Heart left ventricle (tissue), 16 donors: ENCODE data around the gene SCRN2. TPM values are rescaled to one million over a fixed set of nuclear protein-coding genes. Genes with fewer than 3 reads are reported as not detected.
A peak's percentile ranks its signal among the peaks of the same experiment; 100 is the strongest.

Source experiments
- ATAC-seq, 4 donors: fragments of 200-7000 bp; cut with Tn5 transposase; one replicate each; pipeline ENCODE4 v1.9.1; 2020 to 2022; ENCODE audit warnings: moderate library complexity in 4 of 4, mild to moderate bottlenecking in 3 of 4, moderate number of reproducible peaks in 1 of 4
- DNase-seq, 5 donors: peaks; one replicate each; pipeline ENCODE4 v3.0.0-alpha.2; 2020
- H3K27ac ChIP-seq, 12 donors: fragments of 200-600 bp; sonication (generic) in 4 of 12; one replicate each; pipeline versions ENCODE4 v1.5.0 to v1.8.0; 2016 to 2022; ENCODE audit warnings: mild to moderate bottlenecking in 2 of 12
- H3K27me3 ChIP-seq, 9 donors: fragments of 200-600 bp; sonication (generic) in 2 of 9; one replicate each; pipeline versions ENCODE4 v1.5.1 to v1.8.0; 2016 to 2022; ENCODE audit warnings: mild to moderate bottlenecking in 3 of 9
- H3K36me3 ChIP-seq, 9 donors: fragments of 200-600 bp; sonication (generic) in 2 of 9; one replicate each; pipeline versions ENCODE4 v1.5.0 to v1.8.0; 2018 to 2022; ENCODE audit warnings: mild to moderate bottlenecking in 2 of 9
- H3K4me1 ChIP-seq, 12 donors: fragments of 200-600 bp; sonication (generic) in 4 of 12; one replicate each; pipeline versions ENCODE4 v1.5.0 to v1.8.0; 2016 to 2022; ENCODE audit warnings: mild to moderate bottlenecking in 3 of 12
- H3K4me3 ChIP-seq, 12 donors: fragments of 200-600 bp; sonication (generic) in 4 of 12; one replicate each; pipeline versions ENCODE4 v1.5.0 to v1.8.0; 2017 to 2022; ENCODE audit warnings: mild to moderate bottlenecking in 9 of 12, moderate library complexity in 4 of 12
- H3K9me3 ChIP-seq, 12 donors: fragments of 200-600 bp; sonication (generic) in 4 of 12; one replicate each; pipeline versions ENCODE4 v1.5.0 to v1.8.0; 2016 to 2022; ENCODE audit warnings: mild to moderate bottlenecking in 1 of 12
- CTCF ChIP-seq, 12 donors: fragments of 200-600 bp; sonication (generic) in 4 of 12; IDR thresholded peaks; one replicate each; pipeline versions ENCODE4 v1.5.0 to v1.8.0; 2018 to 2022; ENCODE audit warnings: antibody characterized with exemption in 12 of 12, mild to moderate bottlenecking in 5 of 12
- POLR2A ChIP-seq, 2 donors: fragments of 450-650 bp; IDR thresholded peaks; one replicate each; pipeline ENCODE4 v1.6.1; 2017; ENCODE audit warnings: antibody characterized with exemption in 2 of 2, mild to moderate bottlenecking in 2 of 2, moderate library complexity in 2 of 2
- WGBS, 4 donors: extraction: QIAGEN DNeasy Blood & Tissue Kit in 2 of 4; methylation state at CpG; one replicate each; pipeline versions ENCODE4 v1.1.5 to v1.1.7; 2013 to 2018; 5-methylcytosine and 5-hydroxymethylcytosine counted together
- intact Hi-C, 10 donors: fragments of 100-400 bp; cut with DNase I; formaldehyde crosslinking; loops; one replicate each; pipeline versions ENCODE4 v1.11.1 to v1.14.2; 2022
- polyA plus RNA-seq, 2 donors: library from polyadenylated mRNA; stranded (reverse); fragments of 200-250 nt; gene quantifications; one replicate each; pipeline ENCODE4 v1.2.3, GENCODE V29; 2013
- total RNA-seq, 9 donors: library from RNA; depleted of rRNA in 2 of 9; stranded (reverse); fragments of >200 nt in 2 of 9; fragmentation: NEBNext Ultra II Directional in 3 of 9; extraction: Animal tissue kit (Norgen Biotek cat#: 25700) in 3 of 9; gene quantifications; one replicate each; pipeline versions ENCODE4 v1.1.0 to v1.2.4, GENCODE V29; 2016 to 2023
- donor health status: ischemic (EF 13 %, LVEDD 7.1; RV severe dilation, severe dysfunction).
- donor health status: healthy with polysubstance abuse.
- donor health status: DM: no; HTN: yes; CAD: no.
- donor health status: DM: no; HTN: no; CAD: no.
- donor health status: ischemic (EF 25% LVEDD 6.9; RV normal size, moderate dysfunction).
- donor health status: ischemic (EF 25% LVEDD 5.7; RV mildly dilated, moderate dysfunction).
- donor health status: healthy.
- donor health status: DM: yes; HTN: yes; CAD: no.
- donor health status: ischemic (EF 35%, LVEDD 5.7; RV mildly dilated, moderate dysfunction).
- donor health status: nonischemic (EF 11% LVEDD 7.7; RV severe dilation, severe dysfunction).
- donor health status: DM: yes; HTN: yes; CAD: no.
- donor health status: PGD.
- donor health status: ischemic (EF 29% LVEDD 5.4; RV normal size, mild dysfunction).
- donor health status: nonischemic (EF 23%, LVEDD 6.1; RV moderate dilation, normal function).

The SCRN2 gene
- total and polyA plus RNA-seq, 11 donors = 17.5 to 58.5 (median 33.9) TPM

- peaks cover 0 to 4% (median 0%) of the 10 kb centered on the region in 9 donors for H3K27me3 ChIP-seq
- H3K27ac ChIP-seq = no peak overlapping the region
- no peak overlapping the region for H3K4me3 ChIP-seq
- peaks cover 0 to 37% (median 22%) of the 10 kb centered on the region in 9 donors for H3K36me3 ChIP-seq
- intact Hi-C loops = no loop called here
- ATAC-seq (no peak), DNase-seq (no peak)
- H3K4me1 ChIP-seq = peaks cover 4 to 45% (median 24%) of the 10 kb centered on the region in 12 donors
- no peaks in the 10 kb centered on the region for H3K9me3 ChIP-seq
- WGBS, 4 donors = 90 to 95% (median 92%) methylated on average over 13 of the region's 13 CpGs
- no peak for TF ChIP-seq POLR2A (IDR thresholded peaks at IDR 0.05)
- TF ChIP-seq CTCF (IDR thresholded peaks at IDR 0.05) = no peak
These were observed 2.4 kb downstream of the SCRN2 start for GRCh38 chr17:47838636-47839035.

- DNase-seq = no peak
- no peak overlapping the region for H3K4me3 ChIP-seq
- intact Hi-C loops = no loop called here
- H3K9me3 ChIP-seq = no peaks in the 10 kb centered on the region
- peak overlapping the region in 1 of 12 donors; percentile 6 for H3K27ac ChIP-seq
- no peaks in the 10 kb centered on the region for H3K27me3 ChIP-seq
- H3K4me1 ChIP-seq = peaks cover 4 to 45% (median 23%) of the 10 kb centered on the region in 12 donors
- ATAC-seq = no peak
- WGBS, 4 donors = 60 to 69% (median 61%) methylated on average over 9 to 13 of the region's 13 CpGs
- TF ChIP-seq POLR2A (IDR thresholded peaks at IDR 0.05) (no peak), CTCF (IDR thresholded peaks at IDR 0.05) (no peak)
- H3K36me3 ChIP-seq = peaks cover 0 to 37% (median 22%) of the 10 kb centered on the region in 9 donors
These were observed 3.6 kb downstream of the SCRN2 start for GRCh38 chr17:47837401-47838039.

GRCh38 chr17:47836601-47837000, 4.5 kb downstream of the SCRN2 start:
- TF ChIP-seq POLR2A (IDR thresholded peaks at IDR 0.05) (no peak), CTCF (IDR thresholded peaks at IDR 0.05) (no peak)
- Histone ChIP-seq H3K36me3 (peaks cover 0 to 37% (median 22%) of the 10 kb centered on the region in 9 donors), H3K9me3 (no peaks in the 10 kb centered on the region), H3K27me3 (no peaks in the 10 kb centered on the region), H3K4me3 (no peak overlapping the region), H3K4me1 (peaks cover 4 to 49% (median 28%) of the 10 kb centered on the region in 12 donors), H3K27ac (no peak overlapping the region)
- ATAC-seq (no peak), DNase-seq (no peak)
- WGBS, 4 donors = 76 to 97% (median 86%) methylated on average over 5 to 6 of the region's 6 CpGs
- intact Hi-C loops = no loop called here

GRCh38 chr17:47834756-47835155, 6.3 kb downstream of the SCRN2 start:
- H3K4me1 ChIP-seq = peaks cover 0 to 48% (median 28%) of the 10 kb centered on the region in 12 donors
- WGBS, 4 donors = 51 to 57% (median 54%) methylated on average over 5 of the region's 5 CpGs

More at GRCh38 chr17:47834756-47835155, 6.3 kb downstream of the SCRN2 start:
- H3K27me3 ChIP-seq = no peaks in the 10 kb centered on the region
- ATAC-seq = no peak
- H3K9me3 ChIP-seq = no peaks in the 10 kb centered on the region
- H3K36me3 ChIP-seq = peaks cover 0 to 37% (median 22%) of the 10 kb centered on the region in 9 donors
- H3K4me3 ChIP-seq = no peak overlapping the region
- TF ChIP-seq POLR2A (IDR thresholded peaks at IDR 0.05) = no peak
- intact Hi-C loops = no loop called here
- no peak for DNase-seq
- H3K27ac ChIP-seq = peak overlapping the region in 10 of 12 donors; percentile 42 to 73 (median 60)
